HG03439 (cell line): ENCODE measurements around the gene SYT17.

ENCODE experiments used
- ATAC-seq: cut with Tn5 transposase; IDR thresholded peaks from one replicate; pipeline ENCODE4 v1.9.1; 2021; ENCODE audit warnings: mild to moderate bottlenecking, moderate library complexity; ENCODE audit not compliant: unreplicated experiment

Gene SYT17

DNA sequence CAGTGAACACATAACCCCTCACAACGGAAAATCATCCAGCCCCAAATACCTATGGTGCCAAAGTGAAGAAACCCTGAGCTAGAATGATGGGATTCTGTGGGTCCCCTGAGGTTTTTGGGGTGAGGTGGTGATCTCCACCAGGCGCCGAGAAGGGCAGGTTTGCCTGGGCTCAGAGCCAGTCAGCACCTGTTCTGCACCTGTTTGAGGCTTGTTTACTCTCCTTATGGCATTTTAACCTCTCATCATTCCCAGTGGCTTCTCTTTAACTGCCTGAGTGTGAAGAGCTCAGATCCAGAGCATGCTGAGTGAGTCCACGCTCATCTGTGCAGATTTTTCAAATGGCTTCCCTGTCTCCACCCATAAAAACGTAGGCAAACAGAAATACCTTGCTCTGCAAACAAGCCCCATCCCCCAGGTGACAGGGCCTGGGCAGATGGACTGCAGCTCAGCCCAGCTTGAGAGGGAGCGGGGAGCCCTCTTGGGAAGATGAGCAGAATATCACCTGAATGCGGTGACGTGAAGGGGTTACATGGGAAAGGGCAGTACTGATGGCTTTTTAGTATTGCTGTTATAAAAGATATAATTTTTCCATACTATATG is 77.4 kb downstream of the SYT17 start:
- no peak for ATAC-seq

GRCh38 chr16:19252904-19253303 is 84.9 kb downstream of the SYT17 start:
- no peak for ATAC-seq

DNA sequence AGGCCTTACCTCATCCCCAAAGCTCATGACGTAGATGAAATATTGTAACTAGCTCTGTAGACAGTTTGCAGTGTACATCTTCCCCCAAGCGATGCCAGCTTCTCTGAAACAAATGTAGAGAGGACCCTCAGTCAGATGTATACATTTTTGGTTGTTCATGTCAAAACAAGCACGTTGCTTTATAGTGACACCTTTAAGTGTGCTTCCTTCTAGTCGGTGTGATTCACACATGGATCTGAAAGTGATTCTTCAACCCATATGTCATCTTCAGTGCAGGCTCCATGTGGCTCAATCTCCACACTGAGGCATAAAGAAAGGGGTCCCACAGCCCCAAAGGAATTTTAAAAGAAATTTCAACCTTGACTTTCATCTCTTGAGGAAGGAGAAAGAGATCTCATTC is 86.6 kb downstream of the SYT17 start:
- no peak for ATAC-seq

- no peak for ATAC-seq
Measured at GRCh38 chr16:19264123-19264673, 96.2 kb downstream of the SYT17 start.

DNA sequence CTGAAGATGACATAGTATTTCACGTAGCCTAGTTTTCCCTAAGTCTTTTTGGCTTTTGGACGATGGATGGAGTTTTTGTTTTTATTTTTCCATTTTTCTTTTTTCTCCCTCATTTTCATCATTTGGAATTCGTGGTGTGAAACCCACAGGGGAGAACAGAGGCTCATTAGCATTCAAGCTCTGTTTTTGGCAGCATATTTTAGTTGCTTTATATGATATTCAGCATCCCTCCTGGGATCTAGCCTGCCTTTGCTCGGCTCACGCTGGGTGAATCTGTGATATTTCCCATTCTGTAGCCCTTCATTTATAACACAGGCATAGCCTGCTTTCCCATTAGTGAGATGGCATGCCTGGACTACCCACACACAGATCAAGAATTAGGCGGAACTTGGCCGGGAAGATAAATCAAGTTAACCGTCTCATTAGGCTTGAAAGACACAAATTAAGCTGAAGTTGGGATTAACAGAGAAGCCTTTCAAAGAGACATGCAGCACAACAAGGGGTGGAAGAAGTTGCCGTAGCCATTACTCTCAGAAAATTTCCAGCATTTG is 97.4 kb downstream of the SYT17 start:
- no peak for ATAC-seq

GRCh38 chr16:19266774-19267173 is 98.7 kb downstream of the SYT17 start:
- no peak for ATAC-seq

DNA sequence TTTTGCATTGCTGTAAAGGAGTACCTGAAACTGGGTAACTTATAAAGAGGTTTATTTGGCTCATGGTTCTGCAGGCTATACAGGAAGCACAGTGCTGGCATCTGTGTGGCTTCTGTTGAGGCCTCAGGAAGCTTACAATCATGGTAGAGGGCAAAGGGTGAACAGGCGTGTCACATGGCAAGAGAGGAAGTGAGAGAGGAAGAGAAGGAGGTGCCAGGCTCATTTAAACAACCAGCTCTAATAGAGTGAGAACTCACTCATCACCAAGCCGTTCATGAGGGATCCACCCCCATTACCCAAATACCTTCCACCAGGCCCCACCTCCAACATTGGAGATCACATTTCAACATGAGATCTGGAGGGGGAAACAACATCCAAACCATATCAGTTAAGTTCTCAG is 101.1 kb downstream of the SYT17 start:
- ATAC-seq = no peak

GRCh38 chr16:19274165-19274797 is 106.2 kb downstream of the SYT17 start:
- no peak for ATAC-seq

- no peak for ATAC-seq
Measured at GRCh38 chr16:19278403-19278802, 110.4 kb downstream of the SYT17 start.

DNA sequence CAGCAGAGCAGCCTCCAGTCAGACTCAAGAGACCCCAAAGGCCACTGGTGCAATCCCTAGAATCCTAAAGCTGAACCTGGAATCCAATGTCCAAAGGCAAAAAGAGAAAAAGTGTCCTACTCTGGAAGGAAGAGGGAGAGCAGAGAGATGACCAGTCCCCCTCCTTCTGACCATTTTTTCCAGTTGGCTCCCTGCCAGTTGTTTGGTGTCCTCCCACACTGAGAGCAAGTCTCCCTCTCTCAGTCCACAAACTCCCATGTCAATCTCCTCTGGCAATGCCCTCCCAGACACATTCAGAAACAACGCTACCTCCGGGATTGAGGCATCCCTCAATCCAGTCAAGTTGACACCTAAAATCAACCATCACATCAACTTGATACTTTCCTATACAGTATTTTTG is 113.2 kb downstream of the SYT17 start:
- ATAC-seq = no peak

DNA sequence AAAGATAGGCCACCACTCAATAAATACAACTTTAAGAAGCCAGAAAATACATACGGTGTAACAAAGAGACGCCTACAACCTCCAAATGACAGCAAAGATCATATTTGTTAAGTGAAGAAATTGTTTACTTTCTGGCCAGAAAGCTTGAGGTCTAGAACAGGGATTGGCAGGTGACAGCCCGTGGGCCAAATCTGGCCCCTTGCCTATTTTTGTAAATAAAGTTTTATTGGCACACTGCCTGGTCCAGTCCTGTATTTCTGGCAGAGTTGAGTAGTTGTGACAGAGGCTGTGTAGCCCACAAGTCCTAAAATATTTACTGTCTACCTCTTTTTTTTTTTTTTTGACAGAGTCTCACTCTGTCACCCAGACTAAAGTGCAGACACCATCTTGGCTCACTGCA is 114.1 kb downstream of the SYT17 start:
- no peak for ATAC-seq

GRCh38 chr16:19283637-19284036 is 115.6 kb downstream of the SYT17 start:
- no peak for ATAC-seq

- ATAC-seq = no peak
Measured at GRCh38 chr16:19284207-19284606, 116.2 kb downstream of the SYT17 start.

DNA sequence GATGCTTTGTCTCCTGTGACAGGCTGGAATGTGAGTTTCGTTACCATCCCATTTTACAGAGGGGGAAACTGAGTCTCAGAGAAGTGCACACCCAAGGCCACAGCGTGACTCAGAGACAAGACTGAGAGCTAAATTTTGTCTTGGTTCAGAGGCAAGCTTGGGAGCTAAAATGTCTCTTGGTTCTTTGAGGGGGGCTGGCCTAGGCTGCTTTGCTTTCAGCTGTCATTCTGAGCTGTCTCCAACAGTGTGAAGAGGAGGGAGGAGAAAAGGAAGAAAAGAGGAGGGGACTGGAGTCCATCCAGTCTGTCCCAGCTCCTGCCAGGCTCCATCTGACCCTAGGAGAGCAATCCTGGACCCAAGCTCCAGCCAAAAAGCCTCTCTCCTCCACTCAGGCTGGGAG is 117.4 kb downstream of the SYT17 start, which contains the start of gene CLEC19A:
Gene CLEC19A, plus strand, starts transcription at position 301 of the 400 bp plus-strand sequence. CDS start 121 bp downstream, outside the sequence.
- ATAC-seq = no peak

DNA sequence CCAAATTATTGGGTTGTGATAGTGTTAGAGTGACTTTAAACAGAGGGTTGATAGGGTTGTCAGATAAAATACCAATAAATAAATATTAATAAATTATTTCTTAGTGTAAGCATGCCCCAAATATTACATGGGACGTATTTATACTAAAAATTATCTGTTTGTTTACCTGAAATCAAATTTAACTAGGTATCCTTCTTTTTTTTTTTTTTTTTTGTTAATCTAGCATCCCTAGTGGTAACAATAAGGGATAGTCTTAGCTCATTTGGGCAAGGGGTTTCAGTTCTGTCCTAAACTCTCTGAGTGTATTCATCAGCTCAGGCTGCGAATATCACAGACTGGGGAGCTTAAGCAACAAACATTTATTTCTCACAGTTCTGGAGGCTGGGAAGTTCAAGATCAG is 118.8 kb downstream of the SYT17 start:
- no peak for ATAC-seq

DNA sequence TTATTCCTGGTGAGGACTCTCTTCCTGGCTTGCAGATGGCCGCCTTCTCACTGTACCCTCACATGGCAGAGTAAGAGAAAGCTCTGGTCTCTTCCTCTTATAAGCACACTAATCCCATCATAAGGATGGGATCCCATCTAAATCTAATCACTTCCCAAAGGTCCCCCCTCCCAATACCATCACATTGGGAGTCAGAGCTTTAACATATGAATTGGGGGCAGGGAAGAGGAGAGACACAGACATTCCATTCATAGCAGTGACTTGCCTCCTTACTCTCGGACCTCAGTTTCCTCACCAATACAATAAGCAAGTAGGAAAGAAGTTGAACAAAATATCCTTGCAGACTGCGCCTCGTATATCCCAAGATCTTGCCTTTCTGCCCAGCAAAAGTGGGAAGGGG is 119.2 kb downstream of the SYT17 start:
- no peak for ATAC-seq

DNA sequence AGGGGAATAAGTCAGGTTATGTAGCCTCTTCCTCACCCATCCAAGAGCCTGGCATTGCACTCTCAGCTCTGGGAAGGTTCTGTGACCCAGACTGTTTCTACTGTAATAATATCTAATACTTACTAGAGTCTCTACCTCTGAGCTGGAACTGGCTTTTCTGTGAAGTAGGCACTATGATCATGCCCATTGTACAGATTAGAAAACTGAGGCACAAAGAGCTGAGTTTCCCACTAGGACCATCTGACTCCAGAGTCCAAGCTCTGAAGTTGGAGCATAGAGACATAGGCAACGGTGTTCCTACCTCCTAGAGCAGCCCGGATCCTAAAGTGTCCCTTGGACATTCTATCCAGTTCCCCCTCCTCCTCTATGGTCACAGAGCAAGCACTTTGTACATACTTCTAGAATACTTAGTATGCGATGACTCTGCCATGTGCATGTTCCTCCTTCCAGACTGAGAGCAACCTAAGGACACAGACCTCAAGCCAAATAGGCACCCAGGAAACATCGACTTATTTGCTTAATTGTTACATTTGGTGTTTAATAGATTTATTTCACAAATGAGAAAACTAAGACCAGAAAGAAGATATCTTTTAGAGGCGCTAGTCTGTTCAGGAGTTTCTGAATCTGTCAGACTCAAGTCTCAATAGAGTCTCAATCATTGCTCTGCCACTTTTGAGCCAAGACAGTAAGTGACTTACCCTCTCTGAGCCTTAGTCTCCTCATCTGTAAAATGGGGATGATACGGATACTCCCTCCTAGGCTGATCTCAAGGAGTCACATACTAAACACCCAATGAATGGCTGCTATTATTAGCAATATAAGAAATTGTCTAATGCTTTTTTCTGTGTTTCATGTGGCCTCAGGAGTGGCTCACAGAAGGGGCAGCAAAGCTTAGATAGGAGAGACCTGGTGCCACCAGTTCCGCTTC is 121.1 kb downstream of the SYT17 start:
- no peak for ATAC-seq

GRCh38 chr16:19289811-19290485 is 121.9 kb downstream of the SYT17 start:
- ATAC-seq = no peak

DNA sequence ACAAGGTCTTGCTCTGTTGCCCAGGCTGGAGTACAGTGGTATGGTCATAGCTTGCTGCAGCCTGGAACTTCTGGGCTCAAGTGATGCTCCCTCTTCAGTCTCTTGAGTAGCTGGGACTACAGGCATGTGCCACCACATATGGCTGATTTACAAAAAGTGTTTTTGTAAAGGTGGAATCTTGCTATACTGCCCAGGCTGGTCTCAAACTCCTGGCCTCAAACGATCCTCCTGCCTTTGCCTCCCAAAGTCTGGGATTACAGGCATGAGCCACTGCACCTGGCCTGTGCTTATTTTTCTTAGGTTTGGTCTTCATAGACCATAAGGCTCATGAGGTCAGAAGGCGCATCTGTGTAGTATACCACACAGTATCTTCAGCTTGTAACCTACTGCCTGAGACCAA is 122.8 kb downstream of the SYT17 start:
- ATAC-seq = no peak

DNA sequence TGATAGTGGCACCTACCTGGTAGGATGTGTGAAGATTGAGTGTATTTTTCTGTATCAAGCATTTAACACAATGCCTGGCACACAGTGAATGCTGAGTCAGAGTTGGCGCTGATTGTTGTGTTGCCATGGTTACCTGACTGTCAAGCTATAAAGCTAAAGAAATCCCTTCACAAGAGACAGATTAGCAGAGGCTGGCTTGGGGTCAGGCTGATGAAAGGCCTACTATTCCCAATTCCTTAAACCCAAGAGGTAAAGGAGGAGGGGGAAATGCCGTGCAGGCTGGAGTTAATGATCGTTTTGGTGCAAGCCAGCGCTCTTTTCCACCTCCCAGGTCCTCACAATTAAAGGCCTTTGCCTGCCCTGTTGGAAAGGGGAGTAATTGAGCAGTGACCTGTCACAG is 123.4 kb downstream of the SYT17 start:
- ATAC-seq = no peak

- no peak for ATAC-seq
Measured at GRCh38 chr16:19292186-19292585, 124.1 kb downstream of the SYT17 start.
